IMR-90 (cell line): ENCODE measurements around the gene TPM4. TPM values are rescaled to one million over a fixed set of nuclear protein-coding genes. Genes with fewer than 3 reads are reported as not detected.

Experiments used
- ATAC-seq: fragments of 200-7000 bp; cut with Tn5 transposase; 2 replicates; pipeline ENCODE4 v1.9.1; 2020; ENCODE audit warnings: low read depth, mild to moderate bottlenecking, moderate library complexity
- BruUV-seq: library from RNA; stranded (reverse); fragments of 400-500 nt; replicated peaks from 2 replicates; lab custom pipeline; 2021; lab: Mats Ljungman, UMichigan
- CTCF ChIA-PET: fragments of 300-600 bp; formaldehyde crosslinking; extraction: SDS; loops from one replicate; lab custom pipeline; 2021; ENCODE audit warnings: antibody characterized with exemption; lab: Yijun Ruan, JAX
- POLR2A ChIA-PET: fragments of 300-600 bp; sonication (Branson Sonifier 250); formaldehyde crosslinking; loops from one replicate; lab custom pipeline; 2022; ENCODE audit warnings: antibody characterized with exemption; ENCODE audit not compliant: unreplicated experiment; lab: Charles Lee
- DNase-seq: peaks from one replicate; pipeline ENCODE4 v3.0.0; 2013
- H2AFZ ChIP-seq: replicated peaks from 2 replicates; pipeline ENCODE3; 2013; ENCODE audit warnings: low read length, mild to moderate bottlenecking; ENCODE audit not compliant: poor library complexity
- H2AK5ac ChIP-seq: 2 replicates; pipeline ENCODE4 v1.6.1; 2013; ENCODE audit warnings: low read depth, low read length, inconsistent platforms
- H2AK9ac ChIP-seq: replicated peaks from 2 replicates; pipeline ENCODE3; 2013; ENCODE audit warnings: mild to moderate bottlenecking, low read depth, low read length, moderate library complexity; ENCODE audit not compliant: poor library complexity
- H2BK120ac ChIP-seq: 2 replicates; pipeline ENCODE4 v1.6.1; 2013; ENCODE audit warnings: low read depth, low read length, inconsistent platforms
- H2BK15ac ChIP-seq: 3 replicates; pipeline ENCODE4 v1.6.1; 2013; ENCODE audit warnings: low read depth, low read length, inconsistent platforms
- H2BK20ac ChIP-seq: 2 replicates; pipeline ENCODE4 v1.6.1; 2013; ENCODE audit warnings: low read depth, mild to moderate bottlenecking, inconsistent platforms, low read length, moderate library complexity
- H2BK5ac ChIP-seq: 2 replicates; pipeline ENCODE4 v1.6.1; 2013; ENCODE audit warnings: mild to moderate bottlenecking, low read depth, low read length, inconsistent platforms; ENCODE audit not compliant: poor library complexity, severe bottlenecking
- H3K14ac ChIP-seq: replicated peaks from 2 replicates; pipeline ENCODE4 v1.6.1; 2013; ENCODE audit warnings: low read depth, low read length, inconsistent platforms
- H3K18ac ChIP-seq: 2 replicates; pipeline ENCODE4 v1.6.1; 2013; ENCODE audit warnings: low read depth, low read length, control low read depth
- H3K23ac ChIP-seq: 2 replicates; pipeline ENCODE4 v1.6.1; 2013; ENCODE audit warnings: low read depth, low read length, inconsistent platforms
- H3K27ac ChIP-seq: 2 replicates; pipeline ENCODE4 v1.5.1; 2013; ENCODE audit warnings: mild to moderate bottlenecking, control low read depth, low read length; ENCODE audit not compliant: insufficient read depth
- H3K27me3 ChIP-seq: 2 replicates; pipeline ENCODE4 v1.6.1; 2013; ENCODE audit warnings: low read length; ENCODE audit not compliant: control insufficient read depth, insufficient read depth
- H3K36me3 ChIP-seq: 2 replicates; pipeline ENCODE4 v1.6.1; 2013; ENCODE audit warnings: low read length, mixed read lengths; ENCODE audit not compliant: control insufficient read depth, insufficient read depth
- H3K4ac ChIP-seq: 2 replicates; pipeline ENCODE4 v1.6.1; 2013; ENCODE audit warnings: low read depth, low read length, inconsistent platforms
- H3K4me1 ChIP-seq: 2 replicates; pipeline ENCODE4 v1.6.1; 2013; ENCODE audit warnings: low read length, mixed read lengths; ENCODE audit not compliant: control insufficient read depth, insufficient read depth
- H3K4me2 ChIP-seq: 2 replicates; pipeline ENCODE4 v1.6.1; 2013; ENCODE audit warnings: low read depth, mild to moderate bottlenecking, control low read depth, low read length, moderate library complexity
- H3K4me3 ChIP-seq: 2 replicates; pipeline ENCODE4 v1.5.1; 2013; ENCODE audit warnings: low read depth, mild to moderate bottlenecking, control low read depth, low read length, moderate library complexity; ENCODE audit not compliant: insufficient read depth
- H3K56ac ChIP-seq: 2 replicates; pipeline ENCODE4 v1.6.1; 2013; ENCODE audit warnings: low read length, inconsistent platforms; ENCODE audit not compliant: insufficient read depth; ENCODE audit errors: extremely low read depth
- H3K79me1 ChIP-seq, 2 experiments: 2 replicates each; pipeline ENCODE4 v1.6.1; 2013; ENCODE audit warnings: low read length in 2 of 2, inconsistent platforms in 1 of 2, low read depth in 1 of 2
- H3K9ac ChIP-seq: 2 replicates; pipeline ENCODE4 v1.6.1; 2013; ENCODE audit warnings: low read depth, low read length, control low read depth
- H3K9me1 ChIP-seq: 2 replicates; pipeline ENCODE4 v1.6.1; 2013; ENCODE audit warnings: low read length, inconsistent platforms; ENCODE audit not compliant: insufficient read depth
- H3K9me3 ChIP-seq: 2 replicates; pipeline ENCODE4 v1.6.1; 2013; ENCODE audit warnings: low read length; ENCODE audit not compliant: control insufficient read depth, insufficient read depth
- H4K20me1 ChIP-seq: 2 replicates; pipeline ENCODE4 v1.6.1; 2013; ENCODE audit warnings: low read length, inconsistent platforms; ENCODE audit not compliant: insufficient read depth
- H4K5ac ChIP-seq: 2 replicates; pipeline ENCODE4 v1.6.1; 2013; ENCODE audit warnings: mild to moderate bottlenecking, low read depth, low read length, control low read depth
- H4K8ac ChIP-seq, 2 experiments: 2 replicates each; pipeline ENCODE4 v1.6.1; 2013; ENCODE audit warnings: low read depth in 2 of 2, low read length in 2 of 2, control low read depth in 1 of 2, inconsistent platforms in 1 of 2
- H4K91ac ChIP-seq: 2 replicates; pipeline ENCODE4 v1.6.1; 2013; ENCODE audit warnings: low read depth, low read length, inconsistent platforms; ENCODE audit not compliant: insufficient read depth
- BHLHE40 ChIP-seq: fragments of 150-350 bp; IDR thresholded peaks from 2 replicates; pipeline ENCODE4 v1.6.1; 2016; ENCODE audit warnings: mild to moderate bottlenecking, low read depth, low read length
- MXI1 ChIP-seq: IDR thresholded peaks from 2 replicates; pipeline ENCODE4 v1.6.1; 2012; ENCODE audit warnings: low read depth, mild to moderate bottlenecking, low read length, moderate library complexity, borderline replicate concordance
- RCOR1 ChIP-seq: IDR thresholded peaks from 2 replicates; pipeline ENCODE4 v1.6.1; 2012; ENCODE audit warnings: mild to moderate bottlenecking, low read length, improper control_type of control experiment; ENCODE audit not compliant: insufficient replicate concordance
- RFX5 ChIP-seq: IDR thresholded peaks from 2 replicates; pipeline ENCODE4 v1.8.0; 2012; ENCODE audit warnings: low read depth, mild to moderate bottlenecking, low read length, moderate library complexity
- WGBS, 2 experiments: methylation state at CpG; one replicate each; pipeline versions ENCODE4 v1.1.5 to v1.1.7; 2013; ENCODE audit warnings: missing lambda C conversion rate in 2 of 2; ENCODE audit not compliant: insufficient read length in 1 of 2; ENCODE audit errors: extremely low coverage in 2 of 2; 5-methylcytosine and 5-hydroxymethylcytosine counted together
- dilution Hi-C: fragments of 300-500 bp; cut with HindIII; formaldehyde crosslinking; loops from one replicate; pipeline ENCODE4 v1.14.3; 2018; ENCODE audit warnings: low sequenced_read_pairs; ENCODE audit not compliant: unreplicated experiment
- in situ Hi-C: fragments of 300-500 bp; cut with MboI; formaldehyde crosslinking; loops from 3 replicates; pipeline ENCODE4 v1.14.3; 2019; ENCODE audit warnings: low sequenced_read_pairs, inconsistent platforms, mixed read lengths
- intact Hi-C: fragments of 100-400 bp; cut with micrococcal nuclease; formaldehyde crosslinking; loops from 2 replicates; pipeline ENCODE4 v1.10.0; 2022
- polyA plus RNA-seq, 3 experiments: library from polyadenylated mRNA; depleted of rRNA; stranded (reverse); fragments of >200 nt; gene quantifications; 2 replicates each; pipeline ENCODE4 v1.2.3, GENCODE V29; 2012; ENCODE audit warnings: low replicate concordance in 1 of 3
- total RNA-seq: library from RNA; depleted of rRNA; stranded (reverse); fragments of >200 nt; gene quantifications from 2 replicates; pipeline ENCODE4 v1.2.3, GENCODE V29; 2012
- TF ChIP-seq, protein P1 (sequence below): fragments of 150-350 bp; IDR thresholded peaks from 2 replicates; pipeline ENCODE4 v1.6.1; 2017; ENCODE audit warnings: mild to moderate bottlenecking, antibody characterized with exemption, low read length, low read depth

The TPM4 gene
- total and polyA plus RNA-seq, 2 of the 4 experiments (the other 2 are of a cell fraction), result 1,075 to 1,160 TPM

DNA sequence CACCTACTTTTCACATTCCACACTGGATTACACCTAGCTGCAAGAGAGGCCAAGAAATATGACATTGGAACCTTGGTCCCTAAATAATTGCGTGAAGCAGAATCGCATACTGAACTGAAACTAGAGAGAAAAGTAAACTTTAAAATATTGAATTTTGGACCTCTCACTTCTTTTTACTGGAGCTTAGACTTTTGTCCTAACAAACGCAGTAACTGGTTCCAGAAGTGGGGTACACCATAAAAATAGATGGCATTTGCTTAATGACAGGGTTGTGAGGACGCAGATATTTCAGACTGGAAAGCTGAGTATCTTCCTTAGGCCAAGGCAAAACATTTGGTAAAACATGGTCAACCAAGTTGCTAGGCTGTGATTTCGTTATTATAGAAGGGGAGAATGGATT is 19.2 kb upstream of the TPM4 start:
- intact Hi-C loops (no loop called here), in situ Hi-C loops (no loop called here), dilution Hi-C loops (no loop called here)
- H4K91ac ChIP-seq, result no peak overlapping the region
- no TSS peak for BruUV-seq
- no peak overlapping the region for H2AK5ac ChIP-seq
- no peak overlapping the region for H2BK5ac ChIP-seq
- DNase-seq, result no peak
- ATAC-seq, result no peak
- no peaks in the 10 kb centered on the region for H3K9me1 ChIP-seq
- no peak overlapping the region for H3K18ac ChIP-seq
- H3K9me3 ChIP-seq, result peaks cover 10% of the 10 kb centered on the region
- H2BK20ac ChIP-seq, result no peak overlapping the region
- no peak overlapping the region for H3K4ac ChIP-seq
- no peak overlapping the region for H3K9ac ChIP-seq
- no peak overlapping the region for H2BK120ac ChIP-seq
- H3K4me1 ChIP-seq, result no peaks in the 10 kb centered on the region
- H3K36me3 ChIP-seq, result no peaks in the 10 kb centered on the region
- H3K4me2 ChIP-seq, result no peak overlapping the region
- no peak overlapping the region for H3K27ac ChIP-seq
- H4K20me1 ChIP-seq, result no peaks in the 10 kb centered on the region
- no peak overlapping the region for H2AK9ac ChIP-seq
- TF ChIP-seq RFX5 (no peak), RCOR1 (no peak), MXI1 (no peak), BHLHE40 (no peak)
- TF ChIP-seq, protein P1, sequence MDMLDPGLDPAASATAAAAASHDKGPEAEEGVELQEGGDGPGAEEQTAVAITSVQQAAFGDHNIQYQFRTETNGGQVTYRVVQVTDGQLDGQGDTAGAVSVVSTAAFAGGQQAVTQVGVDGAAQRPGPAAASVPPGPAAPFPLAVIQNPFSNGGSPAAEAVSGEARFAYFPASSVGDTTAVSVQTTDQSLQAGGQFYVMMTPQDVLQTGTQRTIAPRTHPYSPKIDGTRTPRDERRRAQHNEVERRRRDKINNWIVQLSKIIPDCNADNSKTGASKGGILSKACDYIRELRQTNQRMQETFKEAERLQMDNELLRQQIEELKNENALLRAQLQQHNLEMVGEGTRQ, result no peak
- CTCF ChIA-PET, result interaction anchor here (1.3 kb wide), 1 partner anchor 12 kb away, joined by 4 read pairs; no protein-coding TSS in a partner anchor
- no peak overlapping the region for H2AFZ ChIP-seq
- WGBS, 2 experiments, result no CpG with 5 or more reads among the region's 5 CpGs
- no peak overlapping the region for H2BK15ac ChIP-seq
- no peak overlapping the region for H4K8ac ChIP-seq
- no peaks in the 10 kb centered on the region; the same call in none of the 2 replicates for H3K27me3 ChIP-seq
- POLR2A ChIA-PET, result interaction anchor here (0.6 kb wide), 1 partner anchor 33 kb away, joined by 5 read pairs; no protein-coding TSS in a partner anchor
- no peak overlapping the region for H3K23ac ChIP-seq
- no peak overlapping the region for H3K14ac ChIP-seq
- no peak overlapping the region for H3K4me3 ChIP-seq
- no peaks in the 10 kb centered on the region for H3K79me1 ChIP-seq
- H4K5ac ChIP-seq, result no peak overlapping the region
- H3K56ac ChIP-seq, result no peak overlapping the region
